MM.1S (cell line): ENCODE measurements around the gene NOD1.

Experiments used
- CTCF ChIP-seq: fragments of 300-600 bp; sonication (generic); IDR thresholded peaks from 2 replicates; pipeline ENCODE4 v1.5.1; 2016; ENCODE audit warnings: antibody characterized with exemption, low read length, mixed read lengths
- EZH2phosphoT487 ChIP-seq: fragments of 300-600 bp; sonication (generic); IDR thresholded peaks from 2 replicates; pipeline ENCODE4 v1.6.1; 2018; ENCODE audit warnings: antibody characterized with exemption, low read length

GRCh38 chr7:30504301-30505173, 26.0 kb upstream of the NOD1 start, which contains the start of gene GGCT:
- no peak for TF ChIP-seq CTCF
- TF ChIP-seq EZH2phosphoT487: no peak
